Colonic mucosa (tissue), 4 donors: ENCODE results near the gene EXOC1. TPM values are rescaled to one million over a fixed set of nuclear protein-coding genes. Genes with fewer than 3 reads are reported as not detected.
A peak's percentile ranks its signal among the peaks of the same experiment; 100 is the strongest.

Experiments used
- DNase-seq: peaks from one replicate; pipeline ENCODE4 v3.0.0-alpha.2; 2020
- H3K27ac ChIP-seq: fragments of 200-600 bp; one replicate; pipeline ENCODE4 v1.8.0; 2021
- H3K27me3 ChIP-seq: fragments of 200-600 bp; one replicate; pipeline ENCODE4 v1.8.0; 2021
- H3K36me3 ChIP-seq: fragments of 200-600 bp; one replicate; pipeline ENCODE4 v1.8.0; 2021
- H3K4me1 ChIP-seq: fragments of 200-600 bp; one replicate; pipeline ENCODE4 v1.8.0; 2021; ENCODE audit warnings: mild to moderate bottlenecking
- H3K4me3 ChIP-seq: fragments of 200-600 bp; one replicate; pipeline ENCODE4 v1.8.0; 2021
- H3K9ac ChIP-seq, 2 donors: one replicate each; pipeline ENCODE4 v1.7.0; 2013; ENCODE audit warnings: control low read depth in 2 of 2, low read depth in 2 of 2, low read length in 2 of 2
- H3K9me3 ChIP-seq: fragments of 200-600 bp; one replicate; pipeline ENCODE4 v1.8.0; 2021
- intact Hi-C: fragments of 100-400 bp; cut with DNase I; formaldehyde crosslinking; loops from one replicate; pipeline ENCODE4 v1.14.1; 2022
- total RNA-seq, 2 donors: library from RNA; stranded (reverse); fragmentation: NEBNext Ultra II Directional in 1 of 2; extraction: Animal tissue kit (Norgen Biotek cat#: 25700) in 1 of 2; gene quantifications; one replicate each; pipeline ENCODE4 v1.2.1, GENCODE V29; 2021
- TF ChIP-seq, protein P1 (sequence below): fragments of 200-600 bp; IDR thresholded peaks from one replicate; pipeline ENCODE4 v1.8.0; 2022; ENCODE audit warnings: antibody characterized with exemption, mild to moderate bottlenecking
- donor health status: healthy.
- donor health status: DM: no; HTN: no; CAD: no.
- donor health status: DM: no; HTN: no; CAD: no.

EXOC1 gene
- total RNA-seq, 2 donors from 2014 or later = 28.9 to 31.8 TPM

DNA sequence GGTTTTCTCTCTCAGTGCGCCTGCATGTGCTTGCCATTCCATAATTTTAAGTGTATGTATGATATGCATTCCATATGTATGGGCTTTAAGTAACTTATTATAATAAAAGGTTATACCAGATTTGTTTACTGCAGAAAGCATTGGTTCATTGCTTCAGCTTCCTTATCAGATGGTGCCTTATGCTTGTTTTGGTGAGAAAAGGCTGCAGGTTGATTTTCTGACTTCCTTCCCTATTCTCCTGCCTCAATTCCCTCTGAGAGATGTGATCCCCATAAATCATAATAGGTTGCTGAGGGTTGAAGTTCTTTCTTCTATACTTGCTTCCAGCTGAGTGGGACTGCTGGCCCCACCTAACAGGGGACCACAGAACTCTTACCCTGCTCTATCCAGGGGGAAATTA lies 85.0 kb downstream of the EXOC1 start:
- intact Hi-C loops = no loop called here
- Histone ChIP-seq H3K9me3 (no peaks in the 10 kb centered on the region), H3K27ac (no peak overlapping the region)

DNA sequence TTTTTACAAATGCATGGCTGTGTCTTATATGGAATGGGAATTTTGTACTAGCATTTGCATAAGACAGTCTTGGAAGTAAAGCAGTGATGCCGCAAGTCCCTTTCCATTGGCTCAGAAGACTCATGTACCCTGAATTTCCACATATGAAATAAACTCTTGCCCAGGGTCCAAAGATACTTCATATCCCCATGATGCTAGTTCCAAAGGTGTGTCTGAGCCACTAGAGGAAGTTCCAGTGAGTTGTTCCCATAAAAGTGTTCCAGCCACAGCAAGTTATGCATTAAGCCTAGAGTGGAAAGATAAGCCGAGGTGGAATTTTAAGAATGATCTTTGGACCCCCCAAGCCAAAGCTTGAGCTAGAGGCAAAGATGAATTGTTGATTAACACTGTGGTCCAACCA lies 86.0 kb downstream of the EXOC1 start:
- TF ChIP-seq, protein P1, sequence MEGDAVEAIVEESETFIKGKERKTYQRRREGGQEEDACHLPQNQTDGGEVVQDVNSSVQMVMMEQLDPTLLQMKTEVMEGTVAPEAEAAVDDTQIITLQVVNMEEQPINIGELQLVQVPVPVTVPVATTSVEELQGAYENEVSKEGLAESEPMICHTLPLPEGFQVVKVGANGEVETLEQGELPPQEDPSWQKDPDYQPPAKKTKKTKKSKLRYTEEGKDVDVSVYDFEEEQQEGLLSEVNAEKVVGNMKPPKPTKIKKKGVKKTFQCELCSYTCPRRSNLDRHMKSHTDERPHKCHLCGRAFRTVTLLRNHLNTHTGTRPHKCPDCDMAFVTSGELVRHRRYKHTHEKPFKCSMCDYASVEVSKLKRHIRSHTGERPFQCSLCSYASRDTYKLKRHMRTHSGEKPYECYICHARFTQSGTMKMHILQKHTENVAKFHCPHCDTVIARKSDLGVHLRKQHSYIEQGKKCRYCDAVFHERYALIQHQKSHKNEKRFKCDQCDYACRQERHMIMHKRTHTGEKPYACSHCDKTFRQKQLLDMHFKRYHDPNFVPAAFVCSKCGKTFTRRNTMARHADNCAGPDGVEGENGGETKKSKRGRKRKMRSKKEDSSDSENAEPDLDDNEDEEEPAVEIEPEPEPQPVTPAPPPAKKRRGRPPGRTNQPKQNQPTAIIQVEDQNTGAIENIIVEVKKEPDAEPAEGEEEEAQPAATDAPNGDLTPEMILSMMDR = no peak
- no peaks in the 10 kb centered on the region for H3K9me3 ChIP-seq
- intact Hi-C loops = no loop called here
- H3K27ac ChIP-seq = no peak overlapping the region
- peak; percentile 43 for DNase-seq
- H3K4me3 ChIP-seq = no peak overlapping the region
- no peak overlapping the region for H3K9ac ChIP-seq
- H3K4me1 ChIP-seq = no peaks in the 10 kb centered on the region
- no peaks in the 10 kb centered on the region for H3K36me3 ChIP-seq
- no peaks in the 10 kb centered on the region for H3K27me3 ChIP-seq

More for the DNA sequence above, 85.0 kb downstream of the EXOC1 start:
- Histone ChIP-seq H3K4me1 (no peaks in the 10 kb centered on the region), H3K27me3 (no peaks in the 10 kb centered on the region), H3K36me3 (no peaks in the 10 kb centered on the region), H3K4me3 (no peak overlapping the region), H3K9ac (no peak overlapping the region)
- no peak for DNase-seq
- TF ChIP-seq, protein P1 = no peak

DNA sequence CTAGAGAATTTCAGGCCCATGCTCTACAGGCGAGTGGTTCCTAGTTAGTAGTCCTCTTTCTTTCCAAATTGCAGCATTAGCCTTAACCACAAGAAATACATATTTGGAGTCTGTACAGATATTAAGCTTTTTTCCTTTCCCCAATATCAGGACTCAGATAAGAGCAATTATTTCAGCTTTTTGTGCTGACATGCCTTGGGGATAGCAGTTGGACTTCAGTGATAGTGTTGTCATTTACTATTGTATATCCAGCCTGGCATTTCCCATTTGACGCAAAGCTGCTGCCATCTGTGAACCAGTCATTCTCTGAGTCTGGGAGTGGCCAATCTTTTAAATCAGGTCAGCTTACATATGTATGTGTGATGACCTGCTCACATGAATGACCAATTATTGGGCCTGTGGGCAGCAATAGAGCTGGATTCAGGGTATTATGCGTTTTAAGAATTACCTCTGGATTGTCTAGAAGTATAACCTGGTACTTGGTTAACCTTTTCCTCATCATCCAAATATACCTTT lies 88.5 kb downstream of the EXOC1 start:
- no peak for DNase-seq
- Histone ChIP-seq H3K4me1 (no peaks in the 10 kb centered on the region), H3K27ac (no peak overlapping the region), H3K27me3 (no peaks in the 10 kb centered on the region), H3K9me3 (no peaks in the 10 kb centered on the region), H3K36me3 (no peaks in the 10 kb centered on the region), H3K4me3 (no peak overlapping the region), H3K9ac (no peak overlapping the region)
- TF ChIP-seq, protein P1 = no peak
- intact Hi-C loops = no loop called here

DNA sequence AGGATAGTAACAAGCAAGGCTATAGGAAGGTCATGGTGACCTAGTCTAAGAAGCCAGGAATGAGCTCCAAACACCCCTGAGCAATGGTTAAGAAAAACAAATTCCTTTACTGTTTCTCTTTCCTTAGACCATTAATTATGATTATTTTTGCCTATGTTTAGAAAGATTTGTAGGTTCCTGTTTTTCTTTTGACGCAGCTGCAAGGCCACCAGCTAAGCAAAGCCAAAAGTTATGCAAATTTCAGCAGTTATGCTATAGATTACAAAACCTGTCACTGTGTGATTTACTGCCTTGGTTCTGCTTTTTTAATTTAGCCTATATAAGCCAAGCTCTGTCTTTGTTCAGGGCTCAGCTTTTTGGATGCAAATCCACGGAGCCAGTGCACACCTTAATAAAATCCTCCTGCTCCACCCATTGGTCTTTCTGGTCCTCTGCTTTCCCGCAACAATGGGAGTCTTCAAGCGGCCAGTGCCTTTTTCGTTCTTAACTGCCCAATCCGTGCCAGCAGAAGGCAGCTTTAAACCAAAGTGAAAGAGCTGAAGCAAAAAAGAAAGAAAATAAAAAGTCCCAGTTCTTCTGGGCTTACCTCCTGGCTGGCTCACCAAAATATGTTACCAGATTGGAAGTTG lies 93.9 kb downstream of the EXOC1 start:
- no peak overlapping the region for H3K4me3 ChIP-seq
- no peaks in the 10 kb centered on the region for H3K4me1 ChIP-seq
- H3K27me3 ChIP-seq = no peaks in the 10 kb centered on the region
- intact Hi-C loops = loop anchor here (5.0 kb wide), 2 partner anchors 355 to 595 kb away; no protein-coding TSS in a partner anchor
- peak overlapping the region; percentile 97 for H3K27ac ChIP-seq
- no peaks in the 10 kb centered on the region for H3K36me3 ChIP-seq
- peak overlapping the region in 1 of 2 donors; percentile 21 for H3K9ac ChIP-seq
- DNase-seq = no peak
- no peaks in the 10 kb centered on the region for H3K9me3 ChIP-seq
- TF ChIP-seq, protein P1 = no peak

DNA sequence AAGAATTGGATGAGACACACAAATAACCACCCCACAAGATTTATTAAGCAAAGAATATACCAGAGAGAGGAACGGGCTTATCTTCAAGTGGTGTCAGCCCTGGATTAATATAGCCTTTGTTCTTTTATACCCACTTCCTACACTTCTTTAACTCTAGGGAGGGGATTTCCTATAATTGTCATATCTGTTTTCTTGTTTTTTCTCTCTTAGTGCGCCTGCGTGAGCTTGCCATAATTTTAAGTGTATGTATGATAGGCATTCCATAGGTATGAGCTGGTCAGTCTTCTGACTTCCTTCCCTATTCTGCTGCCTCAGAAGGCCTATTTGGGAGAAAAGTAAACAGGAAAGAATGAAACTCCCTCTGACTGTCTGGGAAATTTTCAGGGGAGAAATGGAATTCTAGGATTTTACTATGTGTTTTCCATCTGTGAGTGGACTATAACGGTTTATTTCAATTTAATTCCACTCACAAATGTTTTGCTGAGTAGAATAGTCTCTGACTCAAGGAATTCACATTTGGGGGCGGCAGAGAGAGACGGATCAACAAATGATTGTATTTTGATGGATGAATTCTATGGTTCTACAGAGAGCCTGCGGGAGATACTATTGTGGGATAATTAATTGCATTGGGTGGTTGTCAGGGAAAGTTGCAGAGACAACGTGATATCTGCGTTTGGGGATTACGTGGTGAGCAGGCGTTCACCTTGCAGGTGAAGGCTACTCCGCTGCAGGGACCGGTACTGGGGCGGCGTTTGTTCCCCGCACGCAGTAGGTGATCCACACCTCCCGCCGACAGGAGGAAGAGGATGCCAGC lies 94.7 kb downstream of the EXOC1 start:
- H3K4me1 ChIP-seq = no peaks in the 10 kb centered on the region
- peak overlapping the region; percentile 97 for H3K27ac ChIP-seq
- TF ChIP-seq, protein P1 = no peak
- intact Hi-C loops = loop anchor here (5.0 kb wide), 2 partner anchors 354 to 594 kb away; no protein-coding TSS in a partner anchor
- H3K27me3 ChIP-seq = no peaks in the 10 kb centered on the region
- DNase-seq = peak; percentile 27
- H3K4me3 ChIP-seq = peak overlapping the region; percentile 74
- no peaks in the 10 kb centered on the region for H3K36me3 ChIP-seq
- H3K9me3 ChIP-seq = no peaks in the 10 kb centered on the region
- peak overlapping the region; percentile 21 to 89 for H3K9ac ChIP-seq
